HCT116 (cell line): Measurements from ENCODE around the gene YIPF3. TPM values are rescaled to one million over a fixed set of nuclear protein-coding genes. Genes with fewer than 3 reads are reported as not detected.

Experiments
- ATAC-seq: fragments of 200-7000 bp; cut with Tn5 transposase; 2 replicates; pipeline ENCODE4 v1.9.1; 2020; ENCODE audit warnings: mild to moderate bottlenecking, moderate library complexity
- BruUV-seq: library from RNA; stranded (reverse); fragments of 400-500 nt; replicated peaks from 2 replicates; lab custom pipeline; 2021; lab: Mats Ljungman, UMichigan
- CTCF ChIA-PET: fragments of 300-600 bp; sonication (Branson Sonifier 250); formaldehyde crosslinking; loops from one replicate; lab custom pipeline; 2021; ENCODE audit warnings: antibody characterized with exemption; lab: Charles Lee
- POLR2A ChIA-PET: fragments of 300-600, 350-600 bp; sonication (Branson Sonifier 250); formaldehyde crosslinking; loops from one replicate; lab custom pipeline; 2021; ENCODE audit warnings: antibody characterized with exemption; lab: Charles Lee
- RAD21 ChIA-PET, 2 experiments: fragments of 300-600 bp; sonication (Branson Sonifier 250); formaldehyde crosslinking; loops; one replicate each; lab custom pipeline; 2023; ENCODE audit warnings: low total read pairs in 2 of 2; ENCODE audit not compliant: uncharacterized antibody in 2 of 2, unreplicated experiment in 2 of 2, low non-redundant PET in 1 of 2; lab: Charles Lee
- DNase-seq: peaks from one replicate; pipeline ENCODE4 v3.0.0-alpha.2; 2010; ENCODE audit warnings: low read depth, low spot score
- H2AFZ ChIP-seq: fragments of 200-600 bp; shearing (Covaris generic), sonication (generic); 2 replicates; pipeline ENCODE4 v1.6.1; 2017; ENCODE audit warnings: low read depth, mixed run types, mixed read lengths, antibody characterized with exemption, low read length; ENCODE audit not compliant: poor library complexity, severe bottlenecking
- H3K27ac ChIP-seq: 2 replicates; pipeline ENCODE4 v1.5.1; 2012; ENCODE audit warnings: low read depth, low read length
- H3K27me3 ChIP-seq: fragments of 200-600 bp; sonication (generic); 2 replicates; pipeline ENCODE4 v1.6.1; 2016; ENCODE audit warnings: mixed run types, low read length, mixed read lengths; ENCODE audit not compliant: insufficient read depth
- H3K36me3 ChIP-seq, 2 experiments: fragments of 200-500 bp in 1 of 2; fragments of 200-600 bp in 1 of 2; sonication (Bioruptor generic) in 1 of 2; sonication (generic) in 1 of 2; 2 replicates each; pipeline versions ENCODE4 v1.5.1 to v1.6.1; 2014 to 2016; ENCODE audit warnings: low read length in 2 of 2, inconsistent platforms in 1 of 2, mixed read lengths in 1 of 2, mixed run types in 1 of 2; ENCODE audit not compliant: insufficient read depth in 2 of 2, control insufficient read depth in 1 of 2
- H3K4me1 ChIP-seq, 2 experiments: fragments of 200-600 bp in 1 of 2; sonication (generic) in 1 of 2; 2 replicates each; pipeline versions ENCODE4 v1.5.1 to v1.6.1; 2012 to 2017; ENCODE audit warnings: low read length in 2 of 2, inconsistent platforms in 1 of 2, mild to moderate bottlenecking in 1 of 2, mixed read lengths in 1 of 2, mixed run types in 1 of 2, moderate library complexity in 1 of 2; ENCODE audit not compliant: insufficient read depth in 2 of 2, control insufficient read depth in 1 of 2
- H3K4me2 ChIP-seq: fragments of 200-600 bp; sonication (generic); 2 replicates; pipeline ENCODE4 v1.6.1; 2017; ENCODE audit warnings: mixed run types, low read length, mixed read lengths
- H3K4me3 ChIP-seq, 2 experiments: fragments of 200-600 bp in 1 of 2; sonication (generic) in 1 of 2; replicated peaks in 1 of 2; 2 replicates each; pipeline ENCODE4 v1.5.1; 2011 to 2016; ENCODE audit warnings: low read length in 2 of 2, control low read depth in 1 of 2, low read depth in 1 of 2, mild to moderate bottlenecking in 1 of 2, mixed read lengths in 1 of 2, mixed run types in 1 of 2
- H3K79me2 ChIP-seq: fragments of 200-600 bp; sonication (generic); 2 replicates; pipeline ENCODE4 v1.6.1; 2017; ENCODE audit warnings: mild to moderate bottlenecking, mixed run types, low read length, moderate library complexity, mixed read lengths; ENCODE audit not compliant: insufficient read depth
- H3K9ac ChIP-seq: fragments of 200-600 bp; sonication (generic); 2 replicates; pipeline ENCODE4 v1.6.1; 2016; ENCODE audit warnings: low read length, mixed read lengths
- H3K9me2 ChIP-seq: fragments of 200-600 bp; sonication (generic), shearing (Covaris generic); 2 replicates; pipeline ENCODE4 v1.6.1; 2017; ENCODE audit warnings: mixed run types, mild to moderate bottlenecking, moderate library complexity; ENCODE audit not compliant: insufficient read depth
- H3K9me3 ChIP-seq, 2 experiments: fragments of 200-500 bp in 1 of 2; fragments of 200-600 bp in 1 of 2; sonication (Bioruptor generic) in 1 of 2; sonication (generic) in 1 of 2; 2 replicates each; pipeline ENCODE4 v1.6.1; 2014 to 2017; ENCODE audit warnings: low read length in 2 of 2, mixed read lengths in 2 of 2, inconsistent platforms in 1 of 2, low read depth in 1 of 2, mild to moderate bottlenecking in 1 of 2, mixed run types in 1 of 2, moderate library complexity in 1 of 2; ENCODE audit not compliant: control insufficient read depth in 1 of 2, insufficient read depth in 1 of 2
- H4K20me1 ChIP-seq: fragments of 200-600 bp; sonication (generic), shearing (Covaris generic); 2 replicates; pipeline ENCODE4 v1.6.1; 2017; ENCODE audit warnings: mixed run types, mild to moderate bottlenecking, moderate library complexity; ENCODE audit not compliant: insufficient read depth
- ATF3 ChIP-seq: IDR thresholded peaks from 2 replicates; pipeline ENCODE4 v1.6.1; 2012
- CTCF ChIP-seq, 3 experiments: fragments of 200-600 bp in 1 of 3; sonication (generic) in 1 of 3; IDR thresholded peaks in 2 of 3; conservative IDR thresholded peaks in 1 of 3; 2 replicates each; pipeline ENCODE4 v1.5.1; 2012 to 2017; ENCODE audit warnings: low read depth in 2 of 3, low read length in 2 of 3, antibody characterized with exemption in 1 of 3, borderline replicate concordance in 1 of 3, control low read depth in 1 of 3, mild to moderate bottlenecking in 1 of 3, mixed read lengths in 1 of 3, mixed run types in 1 of 3, moderate library complexity in 1 of 3; ENCODE audit not compliant: insufficient read depth in 1 of 3
- MAX ChIP-seq: IDR thresholded peaks from 2 replicates; pipeline ENCODE4 v1.6.1; 2012
- SP1 ChIP-seq: IDR thresholded peaks from 2 replicates; pipeline ENCODE4 v1.6.1; 2012; ENCODE audit warnings: low read depth
- ZBTB33 ChIP-seq: IDR thresholded peaks from 2 replicates; pipeline ENCODE4 v1.6.1; 2011; ENCODE audit warnings: mild to moderate bottlenecking, low read length, moderate library complexity; ENCODE audit not compliant: insufficient replicate concordance; ENCODE audit errors: extremely low read depth
- intact Hi-C: fragments of 100-400 bp; cut with micrococcal nuclease; formaldehyde crosslinking; loops from 2 replicates; pipeline ENCODE4 v1.10.0; 2022
- total RNA-seq: library from RNA; stranded (reverse); gene quantifications from one replicate; pipeline ENCODE4 v1.2.1, GENCODE V29; 2021; ENCODE audit not compliant: unreplicated experiment

YIPF3 gene
- total RNA-seq, 1 experiment from 2014 or later, result 84.5 TPM

- H4K20me1 ChIP-seq, result no peaks in the 10 kb centered on the region
- no peak for TF ChIP-seq MAX
- TF ChIP-seq CTCF (IDR thresholded peaks at IDR 0.05 in 2 of 3, conservative IDR thresholded peaks at IDR 0.05 in 1 of 3; ENCODE audit: borderline replicate concordance in 1 of 3, insufficient read depth in 1 of 3, low read depth in 2 of 3, low read length in 2 of 3), result no peak
- TF ChIP-seq SP1, result no peak
- no peak for TF ChIP-seq ATF3
- peaks cover 10 to 22% of the 10 kb centered on the region in 2 experiments; a peak in 3 of 4 replicates for H3K4me1 ChIP-seq
- ChIA-PET POLR2A (interaction anchor here (0.7 kb wide), 1 partner anchor 15 kb away, joined by 3 read pairs; no protein-coding TSS in a partner anchor), CTCF (interaction anchor here (0.7 to 3.8 kb wide), 10 partner anchors 10 to 277 kb away, joined by 3 to 31 read pairs (median 7); partner anchors contain the start of genes DLK2, DNPH1, POLR1C and YIPF3), RAD21 (no interaction called here)
- no peaks in the 10 kb centered on the region for H3K27me3 ChIP-seq
- H3K4me2 ChIP-seq, result no peak overlapping the region
- no TSS peak for BruUV-seq
- H3K36me3 ChIP-seq, result peaks cover 8 to 16% of the 10 kb centered on the region in 2 experiments; a peak in 2 of 4 replicates
- no peaks in the 10 kb centered on the region for H3K79me2 ChIP-seq
- no peak for DNase-seq
- H3K9me3 ChIP-seq, result no peaks in the 10 kb centered on the region
- H3K9ac ChIP-seq, result no peak overlapping the region
- ATAC-seq, result no peak
- no peak overlapping the region for H2AFZ ChIP-seq
- no peak overlapping the region for H3K27ac ChIP-seq
- H3K9me2 ChIP-seq, result no peaks in the 10 kb centered on the region
- H3K4me3 ChIP-seq, result no peak overlapping the region
- intact Hi-C loops, result loop anchor here (1.0 to 10.0 kb wide), 4 partner anchors 51 to 277 kb away; partner anchors contain the start of genes DLK2, DNPH1 and ZNF318
Measured at GRCh38 chr6:43506171-43506570, 10.6 kb downstream of the YIPF3 start.

- peaks cover 7 to 18% of the 10 kb centered on the region in 2 experiments; a peak in 2 of 4 replicates for H3K36me3 ChIP-seq
- H3K27ac ChIP-seq, result no peak overlapping the region
- H3K4me1 ChIP-seq, result peaks cover 10 to 21% of the 10 kb centered on the region in 2 experiments; a peak in 3 of 4 replicates
- no peaks in the 10 kb centered on the region for H3K9me2 ChIP-seq
- no peak overlapping the region for H3K4me3 ChIP-seq
- no peak overlapping the region for H3K9ac ChIP-seq
- TF ChIP-seq ZBTB33, result no peak
- no peak for TF ChIP-seq ATF3
- DNase-seq, result no peak
- H4K20me1 ChIP-seq, result no peaks in the 10 kb centered on the region
- intact Hi-C loops, result loop anchor here (1.0 to 10.0 kb wide), 4 partner anchors 51 to 277 kb away; partner anchors contain the start of genes DLK2, DNPH1 and ZNF318
- ATAC-seq, result no peak
- no peak overlapping the region for H3K4me2 ChIP-seq
- H2AFZ ChIP-seq, result no peak overlapping the region
- ChIA-PET POLR2A (no interaction called here), RAD21 (no interaction called here), CTCF (interaction anchor here (1.9 to 3.8 kb wide), 4 partner anchors 10 to 50 kb away, joined by 7 to 31 read pairs (median 16); partner anchors contain the start of gene DLK2)
- BruUV-seq, result no TSS peak
- H3K79me2 ChIP-seq, result no peaks in the 10 kb centered on the region
- no peaks in the 10 kb centered on the region for H3K27me3 ChIP-seq
- H3K9me3 ChIP-seq, result no peaks in the 10 kb centered on the region
Measured at GRCh38 chr6:43505718-43506117, 11.0 kb downstream of the YIPF3 start.
